Left kidney (tissue), 2 donors: ENCODE measurements around the gene SOBP. TPM values are rescaled to one million over a fixed set of nuclear protein-coding genes. Genes with fewer than 3 reads are reported as not detected.

Experiments
- DNase-seq: peaks from one replicate; pipeline ENCODE4 v3.0.0-alpha.2; 2013
- polyA plus RNA-seq: library from polyadenylated mRNA; unstranded; fragments of 120-200 nt; gene quantifications from one replicate; pipeline ENCODE4 v1.2.1, GENCODE V29; 2013; ENCODE audit not compliant: insufficient read length

SOBP gene
- polyA plus RNA-seq, 1 donor: 14.8 TPM

GRCh38 chr6:107585815-107586435 lies 96.0 kb downstream of the SOBP start:
- no peak for DNase-seq

DNA sequence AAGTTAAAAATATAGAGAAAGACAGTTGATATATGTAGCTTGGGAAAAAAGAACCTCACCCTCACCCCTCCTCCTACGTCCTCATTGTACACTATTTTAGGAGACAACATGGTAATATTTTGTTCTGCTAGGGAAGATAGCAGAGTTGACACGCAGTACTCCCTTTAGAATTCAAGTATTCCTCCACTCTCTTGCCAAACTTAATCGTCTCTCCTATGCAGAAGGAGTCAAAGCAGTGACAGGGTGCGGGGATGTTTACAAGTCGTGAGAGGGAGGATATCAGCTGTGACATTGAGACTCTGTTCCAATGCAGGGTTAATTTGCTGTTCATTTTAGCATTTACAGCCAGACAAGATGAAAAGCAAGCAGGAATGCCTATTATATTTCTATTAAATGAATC lies 97.5 kb downstream of the SOBP start:
- no peak for DNase-seq

DNA sequence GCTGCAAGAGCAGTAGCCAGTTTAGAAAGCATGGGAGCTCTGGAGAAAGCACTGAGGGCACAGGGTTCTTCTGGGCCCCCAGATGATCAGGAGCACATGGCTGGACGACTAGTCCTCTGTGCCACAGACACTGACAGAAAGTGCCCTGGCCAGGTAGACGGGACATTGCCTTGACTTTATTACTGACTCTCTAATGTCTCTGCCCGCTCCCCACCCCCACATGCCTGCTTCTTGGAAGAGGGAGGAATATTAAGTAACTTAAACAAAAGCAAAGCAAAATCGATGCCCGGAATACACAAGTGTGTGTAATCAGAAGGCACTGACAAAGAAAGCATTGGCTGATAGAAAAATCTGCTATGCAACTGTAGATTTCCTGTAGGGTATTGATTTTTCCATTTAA lies 99.3 kb downstream of the SOBP start:
- no peak for DNase-seq

DNA sequence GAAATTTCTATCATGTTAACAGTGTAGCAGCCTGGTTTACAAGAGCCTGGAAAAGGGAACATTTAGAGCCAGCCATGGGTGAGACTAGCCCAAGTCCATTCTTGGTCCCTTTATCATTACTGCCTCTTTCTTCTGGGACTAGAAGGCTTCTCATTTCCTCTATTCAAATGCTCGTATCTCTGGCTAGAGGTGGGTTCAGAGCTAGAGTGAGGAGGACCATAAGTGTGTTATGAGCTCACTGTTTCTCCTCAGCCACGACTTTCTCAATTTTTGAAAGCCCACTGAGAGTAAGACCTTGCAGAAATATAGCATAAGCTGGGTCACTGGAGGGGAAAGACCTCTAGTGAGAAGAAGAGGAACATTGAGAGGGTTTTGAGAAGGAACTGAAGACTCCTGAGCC lies 100.0 kb downstream of the SOBP start:
- DNase-seq: no peak

DNA sequence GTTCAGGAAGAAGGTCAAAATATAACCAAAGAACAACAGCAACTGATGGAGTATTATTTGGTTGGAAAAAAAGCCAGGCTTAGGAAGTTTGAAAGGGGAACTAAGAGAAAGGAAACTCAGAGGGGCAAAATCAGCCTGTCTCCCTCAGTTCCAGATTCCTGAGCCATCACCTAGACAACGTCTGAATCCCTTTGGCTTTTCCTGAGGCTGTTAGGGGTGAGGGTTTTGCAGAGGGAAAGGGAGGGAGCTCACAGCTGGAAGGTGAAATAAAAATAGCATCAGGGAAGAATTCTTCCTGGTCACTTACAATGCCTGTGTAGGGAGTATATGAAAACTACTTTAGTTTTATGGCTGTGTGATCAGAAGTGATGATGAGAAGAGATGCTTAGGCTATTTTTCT lies 100.5 kb downstream of the SOBP start:
- no peak for DNase-seq

- DNase-seq: no peak
These were observed 101.4 kb downstream of the SOBP start for GRCh38 chr6:107591346-107591745.

GRCh38 chr6:107592806-107593205 lies 102.9 kb downstream of the SOBP start:
- DNase-seq: no peak

DNA sequence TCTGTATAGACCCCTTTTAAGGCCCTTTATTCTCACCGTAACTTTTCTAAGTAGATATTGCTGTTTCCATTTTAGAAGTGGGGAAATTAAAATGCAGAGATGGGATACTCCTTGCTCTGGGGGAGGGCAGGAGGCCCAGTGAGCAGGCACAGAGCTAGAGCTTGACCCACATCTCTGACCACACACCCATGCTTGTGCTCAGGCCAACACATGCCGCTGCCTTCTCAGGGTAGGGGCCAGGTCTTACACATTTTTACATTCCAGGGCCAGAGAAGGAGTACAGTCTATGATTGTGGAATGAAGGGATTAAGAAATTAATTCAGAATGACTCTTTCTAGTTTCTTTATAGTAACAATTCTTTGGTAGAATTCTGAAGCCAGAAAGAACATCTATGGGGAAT lies 104.8 kb downstream of the SOBP start:
- no peak for DNase-seq

- no peak for DNase-seq
These were observed 108.2 kb downstream of the SOBP start for GRCh38 chr6:107598091-107598490.

DNA sequence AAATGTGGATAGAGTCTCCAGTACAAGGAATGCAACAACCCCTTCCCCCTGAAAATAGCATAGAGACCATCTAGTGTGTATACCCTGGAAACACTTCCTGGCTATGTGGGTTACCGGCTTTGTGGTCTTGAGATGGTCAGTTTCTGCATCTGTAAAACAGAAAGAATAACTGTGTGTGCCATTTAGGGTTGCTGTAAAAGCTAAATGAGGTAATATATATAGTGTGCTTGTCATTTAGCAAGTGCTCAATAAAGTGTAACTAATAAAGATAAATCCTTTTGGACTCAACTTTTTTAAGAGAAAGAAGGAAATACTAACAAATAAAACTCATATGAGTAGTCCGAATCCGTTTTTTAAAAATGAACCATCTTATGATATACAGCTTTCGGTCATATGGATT lies 109.1 kb downstream of the SOBP start:
- no peak for DNase-seq

DNA sequence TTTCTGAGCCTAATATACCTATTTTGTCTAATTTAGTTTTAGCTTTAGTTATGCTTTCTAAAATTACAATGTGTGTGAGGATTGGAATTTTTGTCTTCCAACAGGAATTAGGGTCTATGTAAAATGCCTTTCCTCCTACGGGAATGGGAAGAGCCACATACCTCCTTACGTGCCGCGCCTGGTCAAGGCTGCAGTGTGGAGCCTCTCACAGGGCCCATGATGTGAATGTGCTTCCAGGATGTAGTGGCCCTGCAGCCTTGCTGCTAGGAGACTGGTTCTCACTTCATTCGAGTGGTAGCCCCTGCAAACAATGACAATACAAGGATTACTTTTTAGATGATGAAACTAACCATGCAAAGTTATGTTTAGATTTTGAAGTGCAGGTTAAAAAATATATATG lies 110.2 kb downstream of the SOBP start:
- no peak for DNase-seq

- peak; percentile 59 for DNase-seq
These were observed 111.0 kb downstream of the SOBP start for GRCh38 chr6:107600936-107601335.

GRCh38 chr6:107601406-107601805 lies 111.5 kb downstream of the SOBP start:
- no peak for DNase-seq

GRCh38 chr6:107602321-107603005 lies 112.5 kb downstream of the SOBP start:
- no peak for DNase-seq

- no peak for DNase-seq
These were observed 113.1 kb downstream of the SOBP start for GRCh38 chr6:107603006-107603370.

GRCh38 chr6:107604549-107604948 lies 114.6 kb downstream of the SOBP start:
- DNase-seq: no peak

DNA sequence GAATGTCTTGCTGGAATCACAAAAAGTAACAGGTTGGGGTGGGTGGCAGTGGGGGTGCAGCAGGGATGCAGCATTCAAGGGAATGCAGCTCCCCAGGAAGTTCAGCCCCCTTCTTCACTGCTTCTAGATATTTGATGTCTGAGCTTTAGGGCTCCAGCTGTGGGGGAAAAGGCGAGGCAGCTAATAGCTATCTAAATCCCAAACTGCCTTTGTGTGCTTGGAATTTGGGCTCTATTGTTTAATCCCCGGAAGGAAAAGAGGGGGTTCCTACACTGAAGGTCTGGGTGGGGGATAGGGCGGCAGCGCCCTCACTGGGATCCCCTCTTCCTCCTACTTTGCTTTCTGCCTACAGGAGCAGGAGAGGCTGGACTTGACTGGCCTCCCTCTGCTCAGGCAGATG lies 116.5 kb downstream of the SOBP start:
- DNase-seq: no peak

GRCh38 chr6:107607116-107607515 lies 117.2 kb downstream of the SOBP start:
- DNase-seq: no peak

DNA sequence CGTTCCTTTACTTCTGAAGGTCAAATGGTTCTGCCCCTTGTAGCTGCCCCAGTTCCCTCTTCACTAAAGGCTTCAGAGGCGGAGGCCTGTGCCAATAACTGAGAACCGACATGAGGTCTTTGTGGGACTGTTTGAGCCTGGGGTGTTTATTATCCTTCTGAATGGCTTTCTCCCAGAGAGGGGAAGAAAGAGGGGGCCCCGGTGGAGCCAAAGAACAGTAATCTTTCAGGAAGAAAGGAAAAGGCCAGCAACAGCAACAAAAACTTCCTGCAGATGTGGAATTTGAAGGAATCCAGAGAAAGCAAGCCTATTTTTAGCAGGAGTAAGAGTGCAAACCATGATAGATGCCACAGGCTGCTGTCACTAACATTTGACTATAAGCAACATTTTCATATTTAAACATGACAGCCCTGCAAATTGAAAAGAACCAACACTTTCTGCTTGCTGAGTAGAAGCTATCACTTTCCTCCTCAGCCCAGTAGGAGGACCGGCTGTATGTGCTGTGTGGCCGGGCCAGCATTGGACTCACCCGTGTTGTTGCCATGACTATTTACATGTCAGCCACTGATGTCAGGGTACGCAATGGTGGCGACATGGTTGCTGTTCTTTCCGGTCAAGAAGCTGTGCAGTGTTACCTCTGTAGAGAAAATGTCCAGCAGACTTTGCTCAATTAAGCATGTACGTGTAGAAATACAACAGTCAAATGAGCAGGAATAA lies 121.3 kb downstream of the SOBP start:
- DNase-seq: no peak

DNA sequence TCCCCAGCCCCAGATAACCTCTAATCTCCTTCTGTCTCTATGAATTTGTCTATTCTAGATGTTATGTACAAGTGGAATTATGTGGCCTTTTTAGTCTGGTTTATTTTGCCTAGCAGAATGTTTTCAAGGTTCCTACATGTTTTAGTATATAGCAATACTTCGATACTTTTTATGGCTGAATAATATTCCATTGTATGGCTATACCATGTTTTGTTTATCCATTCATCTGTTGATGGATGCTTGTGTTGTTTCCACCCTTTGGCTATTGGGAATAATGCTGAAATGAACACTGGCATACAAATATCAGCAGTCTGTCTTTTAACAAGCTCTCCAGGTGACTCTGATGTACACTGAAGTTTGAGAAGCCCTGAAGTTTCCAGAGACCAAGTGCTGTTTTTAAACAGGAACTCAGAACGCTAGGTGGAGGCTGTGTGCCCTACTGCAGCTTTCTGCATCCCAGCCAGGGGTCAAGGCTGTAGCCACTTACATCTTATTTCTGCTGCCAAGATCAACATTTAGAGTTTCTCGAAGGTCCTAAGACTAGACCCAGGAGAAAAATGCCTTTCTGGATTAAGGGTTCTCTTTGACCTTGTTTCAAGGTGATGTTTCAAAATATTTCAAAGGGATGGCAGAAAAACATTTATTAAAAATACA lies 123.0 kb downstream of the SOBP start:
- DNase-seq: no peak

- DNase-seq: no peak
These were observed 123.9 kb downstream of the SOBP start for GRCh38 chr6:107613651-107614379.

DNA sequence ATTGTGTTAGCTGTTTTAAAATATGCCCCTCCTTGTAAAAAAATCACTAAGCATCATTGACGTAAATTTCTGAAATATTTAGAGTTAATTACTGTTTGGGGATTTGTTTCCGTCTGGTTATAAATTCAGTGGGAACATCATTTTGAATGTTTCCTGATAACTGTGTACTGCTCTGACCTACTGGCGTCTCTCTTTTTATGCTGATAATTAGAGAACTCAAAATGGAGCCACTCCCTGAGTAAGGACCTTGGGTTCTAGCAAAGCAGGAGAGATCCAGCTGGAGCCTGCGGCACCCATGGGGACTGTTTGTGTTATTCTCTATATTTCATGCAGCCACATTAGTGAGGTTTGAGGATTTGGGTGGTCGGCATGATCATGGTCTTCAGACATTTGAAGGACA lies 124.9 kb downstream of the SOBP start:
- no peak for DNase-seq
